Measurements from ENCODE around the gene AKT3. TPM values are rescaled to one million over a fixed set of nuclear protein-coding genes. Genes with fewer than 3 reads are reported as not detected.

The AKT3 gene
- polyA plus RNA-seq, 1 donor (not counting 4 experiments of a cell fraction or from before 2014, with no cell fraction given), result 2.9 TPM

- FAIRE-seq, result no peak
These were observed 120.1 kb downstream of the AKT3 start for GRCh38 chr1:243729956-243730355.

GRCh38 chr1:243727503-243728203 is 122.4 kb downstream of the AKT3 start:
- H4K20me1 ChIP-seq (ENCODE audit: control insufficient read depth, extremely low read depth, insufficient read depth, low read length), result no peaks in the 10 kb centered on the region
- H2AFZ ChIP-seq (ENCODE audit: control insufficient read depth, low read length), result no peak overlapping the region
- DNase-seq (ENCODE audit: low read depth, low spot score) (no peak), FAIRE-seq (no peak)
- no peak overlapping the region for H3K9ac ChIP-seq (ENCODE audit: control insufficient read depth, extremely low read depth, insufficient read depth, low read length)
- no peaks in the 10 kb centered on the region for H3K4me1 ChIP-seq (ENCODE audit: control insufficient read depth, extremely low read depth, insufficient read depth, low read length)
- no peaks in the 10 kb centered on the region for H3K36me3 ChIP-seq (ENCODE audit: control insufficient read depth in 2 of 2, extremely low read depth in 1 of 2, insufficient read depth in 2 of 2, low read length in 2 of 2)
- H3K27ac ChIP-seq (ENCODE audit: control insufficient read depth, insufficient read depth, low read length), result no peak overlapping the region
- TF ChIP-seq EZH2 (IDR thresholded peaks at IDR 0.05; ENCODE audit: low read length) (no peak), CTCF (optimal IDR thresholded peaks at IDR 0.05 in 1 of 3, IDR thresholded peaks at IDR 0.05 in 1 of 3, conservative IDR thresholded peaks at IDR 0.05 in 1 of 3; ENCODE audit: extremely low read depth in 1 of 3, insufficient read depth in 2 of 3, low read length in 3 of 3) (no peak)
- peaks cover 1% of the 10 kb centered on the region for H3K9me3 ChIP-seq (ENCODE audit: control insufficient read depth, low read depth, low read length)
- no peaks in the 10 kb centered on the region for H3K27me3 ChIP-seq (ENCODE audit: control insufficient read depth, extremely low read depth, insufficient read depth, low read length)
- no peaks in the 10 kb centered on the region for H3K79me2 ChIP-seq (ENCODE audit: control insufficient read depth, insufficient read depth, low read length)
- dilution Hi-C loops (cut with MboI; ENCODE audit: extremely low pct_ligation_motif_present, low sequenced_read_pairs), result no loop called here
- H3K4me2 ChIP-seq (ENCODE audit: control insufficient read depth, extremely low read depth, insufficient read depth, low read depth, low read length), result no peak overlapping the region
- no peaks in the 10 kb centered on the region for H3K9me1 ChIP-seq (ENCODE audit: control insufficient read depth, extremely low read depth, insufficient read depth, low read length)
- no peak overlapping the region for H3K4me3 ChIP-seq (ENCODE audit: control insufficient read depth in 2 of 3, extremely low read depth in 1 of 3, insufficient read depth in 2 of 3, low read depth in 1 of 3, low read length in 3 of 3)

More at GRCh38 chr1:243729956-243730355, 120.1 kb downstream of the AKT3 start:
- H3K4me3 ChIP-seq (ENCODE audit: control insufficient read depth in 2 of 3, extremely low read depth in 1 of 3, insufficient read depth in 2 of 3, low read depth in 1 of 3, low read length in 3 of 3), result no peak overlapping the region
- H3K27ac ChIP-seq (ENCODE audit: control insufficient read depth, insufficient read depth, low read length), result no peak overlapping the region
- H2AFZ ChIP-seq (ENCODE audit: control insufficient read depth, low read length), result no peak overlapping the region
- H3K9ac ChIP-seq (ENCODE audit: control insufficient read depth, extremely low read depth, insufficient read depth, low read length), result no peak overlapping the region
- no peak for TF ChIP-seq EZH2 (IDR thresholded peaks at IDR 0.05; ENCODE audit: low read length)
- no peak for TF ChIP-seq CTCF (optimal IDR thresholded peaks at IDR 0.05 in 1 of 3, IDR thresholded peaks at IDR 0.05 in 1 of 3, conservative IDR thresholded peaks at IDR 0.05 in 1 of 3; ENCODE audit: extremely low read depth in 1 of 3, insufficient read depth in 2 of 3, low read length in 3 of 3)
- H3K9me1 ChIP-seq (ENCODE audit: control insufficient read depth, extremely low read depth, insufficient read depth, low read length), result no peaks in the 10 kb centered on the region
- no peak overlapping the region for H3K4me2 ChIP-seq (ENCODE audit: control insufficient read depth, extremely low read depth, insufficient read depth, low read depth, low read length)
- H3K4me1 ChIP-seq (ENCODE audit: control insufficient read depth, extremely low read depth, insufficient read depth, low read length), result no peaks in the 10 kb centered on the region
- DNase-seq (ENCODE audit: low read depth, low spot score), result no peak
- dilution Hi-C loops (cut with MboI; ENCODE audit: extremely low pct_ligation_motif_present, low sequenced_read_pairs), result no loop called here
- H3K9me3 ChIP-seq (ENCODE audit: control insufficient read depth, low read depth, low read length), result peaks cover 1% of the 10 kb centered on the region
- H4K20me1 ChIP-seq (ENCODE audit: control insufficient read depth, extremely low read depth, insufficient read depth, low read length), result no peaks in the 10 kb centered on the region
- H3K27me3 ChIP-seq (ENCODE audit: control insufficient read depth, extremely low read depth, insufficient read depth, low read length), result no peaks in the 10 kb centered on the region
- no peaks in the 10 kb centered on the region for H3K79me2 ChIP-seq (ENCODE audit: control insufficient read depth, insufficient read depth, low read length)
- no peaks in the 10 kb centered on the region for H3K36me3 ChIP-seq (ENCODE audit: control insufficient read depth in 2 of 2, extremely low read depth in 1 of 2, insufficient read depth in 2 of 2, low read length in 2 of 2)
